ENCODE measurements around the gene SLC22A7. TPM values are rescaled to one million over a fixed set of nuclear protein-coding genes. Genes with fewer than 3 reads are reported as not detected.

SLC22A7 gene
- polyA plus RNA-seq, 1 experiment = not detected

DNA sequence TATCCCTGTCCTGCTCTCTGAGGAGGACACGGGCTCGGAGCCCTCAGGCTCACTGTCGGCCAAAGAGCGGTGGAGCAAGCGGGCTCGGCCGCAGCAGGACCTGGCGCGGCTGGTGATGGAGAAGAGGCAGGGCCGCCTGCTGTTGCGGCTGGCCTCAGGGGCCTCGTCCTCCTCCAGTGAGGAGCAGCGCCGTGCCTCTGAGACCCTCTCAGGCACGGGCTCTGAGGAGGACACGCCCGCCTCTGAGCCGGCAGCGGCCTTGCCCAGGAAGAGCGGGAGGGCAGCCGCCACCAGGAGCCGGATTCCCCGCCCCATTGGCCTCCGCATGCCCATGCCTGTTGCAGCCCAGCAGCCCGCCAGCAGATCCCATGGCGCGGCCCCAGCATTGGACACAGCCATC lies 14.2 kb upstream of the SLC22A7 start:
- no peak for DNase-seq (ENCODE audit: low read depth)
- Histone ChIP-seq H3K36me3 (ENCODE audit: control insufficient read depth, insufficient read depth, low read length) (no peaks in the 10 kb centered on the region), H3K27me3 (ENCODE audit: control insufficient read depth, insufficient read depth, low read length) (peaks cover 7% of the 10 kb centered on the region), H3K4me3 (ENCODE audit: low read depth, low read length) (no peak overlapping the region)
- ChIA-PET CTCF (no interaction called here), POLR2A (no interaction called here)
- TF ChIP-seq, protein P1, sequence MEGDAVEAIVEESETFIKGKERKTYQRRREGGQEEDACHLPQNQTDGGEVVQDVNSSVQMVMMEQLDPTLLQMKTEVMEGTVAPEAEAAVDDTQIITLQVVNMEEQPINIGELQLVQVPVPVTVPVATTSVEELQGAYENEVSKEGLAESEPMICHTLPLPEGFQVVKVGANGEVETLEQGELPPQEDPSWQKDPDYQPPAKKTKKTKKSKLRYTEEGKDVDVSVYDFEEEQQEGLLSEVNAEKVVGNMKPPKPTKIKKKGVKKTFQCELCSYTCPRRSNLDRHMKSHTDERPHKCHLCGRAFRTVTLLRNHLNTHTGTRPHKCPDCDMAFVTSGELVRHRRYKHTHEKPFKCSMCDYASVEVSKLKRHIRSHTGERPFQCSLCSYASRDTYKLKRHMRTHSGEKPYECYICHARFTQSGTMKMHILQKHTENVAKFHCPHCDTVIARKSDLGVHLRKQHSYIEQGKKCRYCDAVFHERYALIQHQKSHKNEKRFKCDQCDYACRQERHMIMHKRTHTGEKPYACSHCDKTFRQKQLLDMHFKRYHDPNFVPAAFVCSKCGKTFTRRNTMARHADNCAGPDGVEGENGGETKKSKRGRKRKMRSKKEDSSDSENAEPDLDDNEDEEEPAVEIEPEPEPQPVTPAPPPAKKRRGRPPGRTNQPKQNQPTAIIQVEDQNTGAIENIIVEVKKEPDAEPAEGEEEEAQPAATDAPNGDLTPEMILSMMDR (IDR thresholded peaks at IDR 0.05; ENCODE audit: insufficient read depth, low read depth, low read length) = no peak

DNA sequence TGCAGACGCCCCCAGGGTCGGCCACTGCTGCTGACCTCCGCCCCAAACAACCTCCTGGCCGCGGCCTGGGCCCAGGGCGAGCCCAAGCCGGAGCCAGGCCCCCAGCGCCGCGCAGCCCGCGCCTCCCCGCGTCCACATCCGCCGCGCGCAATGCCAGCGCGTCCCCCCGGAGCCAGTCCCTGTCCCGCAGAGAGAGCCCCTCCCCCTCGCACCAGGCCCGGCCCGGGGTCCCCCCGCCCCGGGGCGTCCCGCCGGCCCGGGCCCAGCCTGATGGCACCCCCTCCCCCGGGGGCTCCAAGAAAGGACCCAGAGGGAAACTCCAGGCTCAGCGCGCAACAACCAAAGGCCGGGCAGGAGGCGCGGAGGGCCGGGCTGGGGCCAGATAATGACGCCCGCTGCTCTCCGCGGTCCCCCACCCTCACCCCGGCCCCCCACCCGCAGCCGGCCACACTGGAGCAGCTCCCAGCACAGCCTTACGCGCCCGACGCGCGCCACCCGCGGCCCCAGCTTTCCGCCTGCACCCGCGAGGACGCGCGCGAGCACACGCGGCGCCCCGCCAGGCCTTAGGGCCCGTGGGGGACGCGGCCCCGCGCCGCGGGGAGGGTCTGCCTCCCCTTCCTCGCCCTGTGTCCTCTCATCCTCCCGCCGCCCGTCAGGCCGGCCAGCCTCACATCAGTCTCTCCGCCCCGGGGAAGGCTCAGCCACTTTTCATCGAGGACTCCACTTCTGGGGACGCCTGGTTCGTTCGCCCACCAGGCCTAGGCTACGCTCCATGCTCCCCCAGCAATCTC lies 12.9 kb upstream of the SLC22A7 start:
- TF ChIP-seq, protein P1 (IDR thresholded peaks at IDR 0.05; ENCODE audit: insufficient read depth, low read depth, low read length) = no peak
- CTCF ChIA-PET = no interaction called here

DNA sequence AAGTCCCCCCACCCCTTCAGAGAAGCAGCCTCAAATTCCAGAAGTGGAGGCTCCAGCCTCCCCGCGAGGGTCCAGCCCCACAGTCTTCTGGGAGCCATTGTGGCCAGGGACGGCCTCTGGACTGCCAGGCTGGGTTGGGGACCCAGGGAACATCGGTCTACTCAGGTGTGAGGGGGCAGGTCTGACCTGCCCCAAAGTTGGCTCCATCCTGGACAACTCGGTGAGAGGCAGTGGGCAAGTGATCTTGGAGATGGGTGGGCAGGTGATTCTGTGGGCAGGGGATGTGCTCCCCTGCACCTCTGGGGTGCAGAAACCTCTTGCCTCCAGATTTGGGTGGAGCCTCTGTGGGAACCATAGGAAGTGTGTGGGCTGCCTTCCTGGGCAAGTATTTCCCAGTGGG lies 12.2 kb upstream of the SLC22A7 start:
- H3K4me3 ChIP-seq (ENCODE audit: low read depth, low read length) = no peak overlapping the region
- CTCF ChIA-PET = no interaction called here
- TF ChIP-seq, protein P1 (IDR thresholded peaks at IDR 0.05; ENCODE audit: insufficient read depth, low read depth, low read length) = no peak
- no peaks in the 10 kb centered on the region for H3K36me3 ChIP-seq (ENCODE audit: control insufficient read depth, insufficient read depth, low read length)
- peaks cover 7% of the 10 kb centered on the region for H3K27me3 ChIP-seq (ENCODE audit: control insufficient read depth, insufficient read depth, low read length)
- POLR2A ChIA-PET = no interaction called here
- DNase-seq (ENCODE audit: low read depth) = no peak

More for the DNA sequence above, 12.9 kb upstream of the SLC22A7 start:
- Histone ChIP-seq H3K4me3 (ENCODE audit: low read depth, low read length) (no peak overlapping the region), H3K36me3 (ENCODE audit: control insufficient read depth, insufficient read depth, low read length) (no peaks in the 10 kb centered on the region), H3K27me3 (ENCODE audit: control insufficient read depth, insufficient read depth, low read length) (peaks cover 7% of the 10 kb centered on the region)
- POLR2A ChIA-PET = no interaction called here
- no peak for DNase-seq (ENCODE audit: low read depth)

DNA sequence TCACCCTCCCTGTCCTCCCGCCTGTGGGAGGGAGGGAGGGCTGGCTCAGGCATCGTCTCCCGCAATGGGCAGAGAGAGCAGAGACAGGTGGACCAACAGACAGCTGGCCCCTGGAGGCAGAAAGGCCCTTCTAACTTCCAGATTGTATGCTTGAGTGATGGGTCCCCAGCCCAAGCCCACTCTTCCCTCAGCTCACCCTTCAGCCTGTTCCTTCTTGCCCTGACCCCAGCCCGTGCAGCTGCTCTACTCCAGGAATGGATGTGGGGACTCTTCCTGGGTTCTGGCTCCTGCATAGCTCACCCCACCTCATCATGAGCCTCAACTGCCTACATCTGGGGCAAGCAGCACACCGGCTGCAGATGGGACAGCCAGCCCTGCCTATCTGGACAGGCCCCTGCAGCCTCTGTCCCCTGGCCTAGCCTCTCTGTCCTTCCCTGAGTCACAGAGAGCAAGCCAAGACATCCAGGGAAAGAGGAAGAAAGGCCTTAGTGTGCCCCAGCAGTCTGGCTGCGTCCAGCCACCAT lies 11.5 kb upstream of the SLC22A7 start:
- TF ChIP-seq, protein P1 (IDR thresholded peaks at IDR 0.05; ENCODE audit: insufficient read depth, low read depth, low read length) = no peak
- H3K4me3 ChIP-seq (ENCODE audit: low read depth, low read length) = no peak overlapping the region

DNA sequence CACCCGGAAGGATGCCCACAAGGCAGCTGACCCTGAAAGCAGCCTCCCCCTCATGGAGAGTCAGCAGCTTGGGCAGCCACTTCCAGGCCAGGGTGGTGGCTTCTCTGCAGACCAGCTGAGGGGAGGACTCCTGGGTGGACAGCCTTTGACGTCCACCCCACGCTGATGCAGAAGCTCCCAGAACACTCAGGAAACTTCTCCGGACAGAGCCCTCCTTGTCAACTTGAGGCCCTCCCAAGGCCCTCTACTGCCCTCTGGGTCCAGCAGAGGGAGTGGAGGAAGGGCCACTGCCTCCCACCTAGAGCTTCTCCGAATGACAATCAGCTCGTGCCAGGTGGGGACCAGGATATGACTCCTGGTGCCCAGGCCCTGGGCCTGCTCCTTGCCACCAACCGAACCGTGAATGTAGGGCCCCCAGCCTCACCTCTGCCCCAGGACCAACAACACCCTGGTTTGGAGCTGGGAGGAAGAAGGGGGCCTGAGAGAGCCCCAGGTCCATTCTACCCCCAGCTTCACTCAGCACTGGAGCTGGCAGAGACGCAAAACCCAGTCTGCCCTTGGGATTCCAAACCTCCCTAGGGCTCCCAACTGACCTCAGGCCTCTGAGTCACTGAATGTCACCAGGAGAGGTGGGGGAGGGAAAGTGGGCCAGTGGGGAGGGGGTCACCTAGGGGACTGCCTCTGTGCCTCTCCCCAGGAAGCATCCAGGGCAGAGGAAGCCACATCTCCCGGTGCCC lies 10.9 kb upstream of the SLC22A7 start:
- H3K27me3 ChIP-seq (ENCODE audit: control insufficient read depth, insufficient read depth, low read length) = peaks cover 7% of the 10 kb centered on the region
- DNase-seq (ENCODE audit: low read depth) = no peak
- H3K36me3 ChIP-seq (ENCODE audit: control insufficient read depth, insufficient read depth, low read length) = no peaks in the 10 kb centered on the region
- ChIA-PET POLR2A (interaction anchor here (0.5 kb wide), 1 partner anchor 34 kb away, joined by 3 read pairs; no protein-coding TSS in a partner anchor), CTCF (no interaction called here)
- TF ChIP-seq, protein P1 (IDR thresholded peaks at IDR 0.05; ENCODE audit: insufficient read depth, low read depth, low read length) = no peak
- no peak overlapping the region for H3K4me3 ChIP-seq (ENCODE audit: low read depth, low read length)

More for the DNA sequence above, 11.5 kb upstream of the SLC22A7 start:
- CTCF ChIA-PET = no interaction called here
- Histone ChIP-seq H3K27me3 (ENCODE audit: control insufficient read depth, insufficient read depth, low read length) (peaks cover 7% of the 10 kb centered on the region), H3K36me3 (ENCODE audit: control insufficient read depth, insufficient read depth, low read length) (no peaks in the 10 kb centered on the region)
- no peak for DNase-seq (ENCODE audit: low read depth)
- POLR2A ChIA-PET = no interaction called here

All from BJ (cell line).